H1 (cell line): Measurements from ENCODE around the gene HTR3B. TPM values are rescaled to one million over a fixed set of nuclear protein-coding genes. Genes with fewer than 3 reads are reported as not detected.

Experiments
- CTCF ChIA-PET: fragments of 300-600 bp; sonication (Branson Sonifier 250); formaldehyde crosslinking; loops from one replicate; lab custom pipeline; 2021; ENCODE audit not compliant: partially characterized antibody; lab: Charles Lee
- POLR2A ChIA-PET: fragments of 300-600 bp; sonication (Branson Sonifier 250); formaldehyde crosslinking; loops from one replicate; lab custom pipeline; 2021; ENCODE audit warnings: inconsistent platforms; ENCODE audit not compliant: partially characterized antibody; lab: Charles Lee
- DNase-seq, 2 experiments: peaks; one replicate each; pipeline versions ENCODE4 v3.0.0 to v3.0.0-alpha.2; 2010 to 2022; ENCODE audit warnings: low spot score in 2 of 2, low read depth in 1 of 2, mixed read lengths in 1 of 2
- FAIRE-seq: peaks from 2 replicates; lab custom pipeline; 2011; peaks lifted over from hg19 to GRCh38; lab: Jason Lieb, UNC
- H2AFZ ChIP-seq: 2 replicates; pipeline ENCODE4 v1.8.1; 2012; ENCODE audit warnings: low read length, inconsistent platforms
- H2AK5ac ChIP-seq: 2 replicates; pipeline ENCODE4 v1.6.1; 2013; ENCODE audit warnings: low read depth, low read length
- H2BK120ac ChIP-seq: replicated peaks from 2 replicates; pipeline ENCODE3; 2013; ENCODE audit warnings: low read depth, low read length, inconsistent platforms
- H2BK12ac ChIP-seq: 2 replicates; pipeline ENCODE4 v1.6.1; 2013; ENCODE audit warnings: low read depth, low read length
- H2BK15ac ChIP-seq: 2 replicates; pipeline ENCODE4 v1.6.1; 2013; ENCODE audit warnings: low read length
- H2BK20ac ChIP-seq: 2 replicates; pipeline ENCODE4 v1.6.1; 2013; ENCODE audit warnings: low read length
- H2BK5ac ChIP-seq: 2 replicates; pipeline ENCODE4 v1.6.1; 2013; ENCODE audit warnings: low read depth, low read length
- H3K14ac ChIP-seq: 2 replicates; pipeline ENCODE4 v1.6.1; 2013; ENCODE audit warnings: inconsistent platforms; ENCODE audit not compliant: insufficient read length
- H3K18ac ChIP-seq: 2 replicates; pipeline ENCODE4 v1.6.1; 2013; ENCODE audit warnings: low read length; ENCODE audit errors: extremely low read depth
- H3K23ac ChIP-seq: 2 replicates; pipeline ENCODE4 v1.6.1; 2013; ENCODE audit warnings: inconsistent platforms; ENCODE audit not compliant: insufficient read length
- H3K23me2 ChIP-seq: 2 replicates; pipeline ENCODE4 v1.6.1; 2013; ENCODE audit warnings: low read depth, low read length
- H3K27ac ChIP-seq: 2 replicates; pipeline ENCODE4 v1.6.1; 2011; ENCODE audit warnings: low read depth, low read length, inconsistent platforms
- H3K27me3 ChIP-seq, 4 experiments: replicated peaks in 1 of 4; 1 replicate in 1 of 4; 2 replicates in 3 of 4; pipeline versions ENCODE4 v1.6.1 to v1.8.1; 2011 to 2013; ENCODE audit warnings: low read length in 3 of 4, mild to moderate bottlenecking in 3 of 4, inconsistent platforms in 2 of 4, mixed read lengths in 2 of 4, moderate library complexity in 1 of 4; ENCODE audit not compliant: control insufficient read depth in 3 of 4, insufficient read depth in 3 of 4; ENCODE audit errors: extremely low read depth in 1 of 4
- H3K36me3 ChIP-seq, 4 experiments: 2 replicates each; pipeline versions ENCODE4 v1.6.1 to v1.8.1; 2011 to 2013; ENCODE audit warnings: mild to moderate bottlenecking in 4 of 4, low read length in 3 of 4, moderate library complexity in 2 of 4, control low read depth in 1 of 4, inconsistent platforms in 1 of 4; ENCODE audit not compliant: insufficient read depth in 4 of 4, control insufficient read depth in 2 of 4
- H3K4ac ChIP-seq: replicated peaks from 2 replicates; pipeline ENCODE3; 2013; ENCODE audit warnings: low read length, low read depth, mixed read lengths, inconsistent platforms; ENCODE audit not compliant: insufficient read length
- H3K4me1 ChIP-seq, 4 experiments: replicated peaks in 1 of 4; 1 replicate in 1 of 4; 2 replicates in 3 of 4; pipeline versions ENCODE4 v1.6.1 to v1.8.1; 2011 to 2013; ENCODE audit warnings: low read length in 3 of 4, inconsistent platforms in 2 of 4, mixed read lengths in 1 of 4; ENCODE audit not compliant: insufficient read depth in 4 of 4, control insufficient read depth in 3 of 4
- H3K4me2 ChIP-seq, 2 experiments: 2 replicates each; pipeline versions ENCODE4 v1.6.1 to v1.8.1; 2011 to 2013; ENCODE audit warnings: low read depth in 2 of 2, low read length in 2 of 2, control low read depth in 1 of 2, inconsistent platforms in 1 of 2, mild to moderate bottlenecking in 1 of 2; ENCODE audit not compliant: insufficient read depth in 1 of 2
- H3K4me3 ChIP-seq, 4 experiments: fragments of 200-600, 300-600 bp in 1 of 4; sonication (generic), shearing (Covaris generic), sonication (Bioruptor Twin) in 1 of 4; 2 replicates each; pipeline versions ENCODE4 v1.5.1 to v1.8.1; 2011 to 2016; ENCODE audit warnings: low read length in 4 of 4, low read depth in 3 of 4, control low read depth in 2 of 4, inconsistent platforms in 2 of 4, mild to moderate bottlenecking in 2 of 4, mixed read lengths in 1 of 4, moderate library complexity in 1 of 4; ENCODE audit not compliant: insufficient read depth in 2 of 4; ENCODE audit errors: extremely low read depth in 1 of 4
- H3K56ac ChIP-seq: replicated peaks from 2 replicates; pipeline ENCODE3; 2013; ENCODE audit warnings: low read depth, mild to moderate bottlenecking, mixed read lengths, low read length, inconsistent platforms; ENCODE audit not compliant: insufficient read length
- H3K79me1 ChIP-seq: 2 replicates; pipeline ENCODE4 v1.6.1; 2013; ENCODE audit warnings: low read depth, low read length, control low read depth
- H3K79me2 ChIP-seq, 2 experiments: 2 replicates each; pipeline versions ENCODE4 v1.6.1 to v1.8.1; 2012 to 2013; ENCODE audit warnings: low read length in 2 of 2, mild to moderate bottlenecking in 2 of 2, inconsistent platforms in 1 of 2; ENCODE audit not compliant: insufficient read depth in 2 of 2, control insufficient read depth in 1 of 2
- H3K9ac ChIP-seq, 4 experiments: replicated peaks in 1 of 4; 1 replicate in 1 of 4; 2 replicates in 3 of 4; pipeline versions ENCODE4 v1.6.1 to v1.8.1; 2011 to 2013; ENCODE audit warnings: low read depth in 3 of 4, low read length in 3 of 4, control low read depth in 2 of 4, mild to moderate bottlenecking in 2 of 4, moderate library complexity in 2 of 4, inconsistent platforms in 1 of 4; ENCODE audit errors: extremely low read depth in 1 of 4
- H3K9me3 ChIP-seq, 2 experiments: 2 replicates each; pipeline versions ENCODE4 v1.6.1 to v1.8.1; 2012 to 2013; ENCODE audit warnings: mild to moderate bottlenecking in 2 of 2, moderate library complexity in 2 of 2, control low read depth in 1 of 2, inconsistent platforms in 1 of 2, low read depth in 1 of 2, low read length in 1 of 2, mixed read lengths in 1 of 2; ENCODE audit not compliant: insufficient read depth in 2 of 2
- H4K20me1 ChIP-seq, 2 experiments: replicated peaks in 1 of 2; 2 replicates each; pipeline versions ENCODE3 to v1.8.1; 2011 to 2013; ENCODE audit warnings: inconsistent platforms in 2 of 2, low read length in 2 of 2, mild to moderate bottlenecking in 1 of 2; ENCODE audit not compliant: insufficient read depth in 2 of 2, control insufficient read depth in 1 of 2
- H4K5ac ChIP-seq: 2 replicates; pipeline ENCODE4 v1.6.1; 2013; ENCODE audit warnings: low read length, low read depth, mixed read lengths, inconsistent platforms; ENCODE audit not compliant: insufficient read length
- H4K8ac ChIP-seq: 2 replicates; pipeline ENCODE4 v1.8.0; 2013; ENCODE audit warnings: mild to moderate bottlenecking, moderate library complexity, low read length, inconsistent platforms; ENCODE audit not compliant: insufficient read depth; ENCODE audit errors: extremely low read depth
- H4K91ac ChIP-seq: replicated peaks from 2 replicates; pipeline ENCODE3; 2013; ENCODE audit warnings: low read length, mixed read lengths, inconsistent platforms; ENCODE audit not compliant: insufficient read length
- ATF3 ChIP-seq: IDR thresholded peaks from 2 replicates; pipeline ENCODE4 v1.6.1; 2011; ENCODE audit warnings: low read depth, mild to moderate bottlenecking, low read length; ENCODE audit not compliant: insufficient read depth
- CBX8 ChIP-seq: fragments of 300-800, 300-1000 bp; sonication (generic); IDR thresholded peaks from 2 replicates; pipeline ENCODE4 v1.7.1; 2016; ENCODE audit warnings: low read depth, low read length, borderline replicate concordance
- E2F6 ChIP-seq: IDR thresholded peaks from 2 replicates; pipeline ENCODE4 v1.6.1; 2012; ENCODE audit warnings: inconsistent platforms
- JUND ChIP-seq: IDR thresholded peaks from 2 replicates; pipeline ENCODE4 v1.6.1; 2011; ENCODE audit warnings: mild to moderate bottlenecking, improper control_type of control experiment, low read length
- MAFK ChIP-seq: IDR thresholded peaks from 2 replicates; pipeline ENCODE4 v1.6.1; 2012; ENCODE audit warnings: low read depth, mild to moderate bottlenecking, improper control_type of control experiment, low read length
- MAX ChIP-seq: IDR thresholded peaks from 2 replicates; pipeline ENCODE4 v1.6.1; 2012; ENCODE audit warnings: inconsistent platforms
- POU5F1 ChIP-seq: IDR thresholded peaks from 2 replicates; pipeline ENCODE4 v1.6.1; 2011; ENCODE audit warnings: low read depth, mild to moderate bottlenecking, low read length, moderate library complexity
- RFX5 ChIP-seq: IDR thresholded peaks from 2 replicates; pipeline ENCODE4 v1.6.1; 2011; ENCODE audit warnings: low read depth, low read length, improper control_type of control experiment, borderline replicate concordance
- RNF2 ChIP-seq: fragments of 200-900, 300-1000 bp; sonication (generic); IDR thresholded peaks from 2 replicates; pipeline ENCODE4 v1.7.1; 2016; ENCODE audit warnings: borderline replicate concordance, low read depth, mild to moderate bottlenecking, antibody characterized with exemption, low read length; ENCODE audit not compliant: poor library complexity, severe bottlenecking; ENCODE audit errors: missing control alignments
- SP4 ChIP-seq: IDR thresholded peaks from 2 replicates; pipeline ENCODE4 v1.6.1; 2012; ENCODE audit warnings: low read length, inconsistent platforms
- TAF7 ChIP-seq: optimal IDR thresholded peaks from 2 replicates; pipeline ENCODE3; 2011; ENCODE audit warnings: low read depth, mild to moderate bottlenecking, inconsistent platforms, low read length, moderate library complexity, borderline replicate concordance
- TBP ChIP-seq: IDR thresholded peaks from 2 replicates; pipeline ENCODE4 v1.6.1; 2011; ENCODE audit warnings: low read depth, low read length, improper control_type of control experiment
- polyA plus RNA-seq, 7 experiments: library from polyadenylated mRNA; depleted of rRNA in 3 of 7; stranded (reverse) in 5 of 7; unstranded in 2 of 7; fragments of >200 nt in 5 of 7; fragments of 200-250 nt in 2 of 7; gene quantifications; 1 replicate in 5 of 7; 2 replicates in 1 of 7; 4 replicates in 1 of 7; pipeline versions ENCODE4 v1.2.1 to v1.2.3, GENCODE V29; 2011 to 2013; ENCODE audit warnings: missing spikeins in 2 of 7, mixed read lengths in 2 of 7
- total RNA-seq: library from RNA; stranded (reverse); fragmentation: NEBNext Ultra II Directional; extraction: Animal tissue kit (Norgen Biotek cat#: 25700); gene quantifications from 2 replicates; pipeline ENCODE4 v1.2.1, GENCODE V29; 2021

HTR3B gene
- total and polyA plus RNA-seq, 2 of the 8 experiments (the other 6 are each of a cell fraction or from before 2014, with no cell fraction given): not detected

GRCh38 chr11:113982306-113982705 lies 77.7 kb downstream of the HTR3B start:
- TF ChIP-seq TAF7: no peak
- no peak for TF ChIP-seq RNF2
- no peak for TF ChIP-seq ATF3
- TF ChIP-seq CBX8: no peak
- TF ChIP-seq SP4: no peak
- TF ChIP-seq RFX5: no peak
- TF ChIP-seq E2F6: no peak
- no peak for TF ChIP-seq JUND
- no peak for TF ChIP-seq POU5F1
- TF ChIP-seq MAX: no peak
- no peak for TF ChIP-seq MAFK
- TF ChIP-seq TBP: no peak
- TF ChIP-seq, all 59 proteins: peak for 0
- no peaks in the 10 kb centered on the region for H3K9me3 ChIP-seq
- no peak overlapping the region for H3K4me3 ChIP-seq
- no peaks in the 10 kb centered on the region for H3K36me3 ChIP-seq
- H3K79me1 ChIP-seq: no peaks in the 10 kb centered on the region
- H4K91ac ChIP-seq: no peak overlapping the region
- no peak overlapping the region for H2BK15ac ChIP-seq
- no peak overlapping the region for H2BK20ac ChIP-seq
- no peak overlapping the region for H3K9ac ChIP-seq
- H3K18ac ChIP-seq: no peak overlapping the region
- no peak overlapping the region for H4K8ac ChIP-seq
- no peaks in the 10 kb centered on the region for H3K27me3 ChIP-seq
- H3K79me2 ChIP-seq: no peaks in the 10 kb centered on the region
- no peak overlapping the region for H3K4ac ChIP-seq
- ChIA-PET POLR2A (no interaction called here), CTCF (interaction anchor here (0.6 to 1.4 kb wide), 5 partner anchors 12 to 279 kb away, joined by 3 to 7 read pairs (median 3); no protein-coding TSS in a partner anchor)
- H3K23ac ChIP-seq: no peak overlapping the region
- no peak for DNase-seq
- no peak overlapping the region for H2BK120ac ChIP-seq
- no peak overlapping the region for H2BK5ac ChIP-seq
- no peak overlapping the region for H2AK5ac ChIP-seq
- no peak overlapping the region for H2BK12ac ChIP-seq
- no peaks in the 10 kb centered on the region for H4K20me1 ChIP-seq
- no peak overlapping the region for H3K56ac ChIP-seq
- no peaks in the 10 kb centered on the region; a peak in 1 of 7 replicates for H3K4me1 ChIP-seq
- no peaks in the 10 kb centered on the region for H3K23me2 ChIP-seq
- H4K5ac ChIP-seq: no peak overlapping the region
- FAIRE-seq: no peak
- H3K14ac ChIP-seq: no peak overlapping the region
- no peak overlapping the region for H3K4me2 ChIP-seq
- no peak overlapping the region for H3K27ac ChIP-seq
- H2AFZ ChIP-seq: no peak overlapping the region
